Stimulated activated CD4-positive, alpha-beta T cell treated with anti-CD3 and anti-CD28 coated beads, Interleukin-12 subunit alpha, Interleukin-12 subunit beta, amount 100 ng/mL, for 24 hours (primary cell): ENCODE results near the gene GREB1.

Source experiments
- DNase-seq, 2 experiments: peaks; one replicate each; pipeline ENCODE4 v3.0.0-alpha.2; 2020; ENCODE audit warnings: low read depth in 2 of 2

The GREB1 gene

DNA sequence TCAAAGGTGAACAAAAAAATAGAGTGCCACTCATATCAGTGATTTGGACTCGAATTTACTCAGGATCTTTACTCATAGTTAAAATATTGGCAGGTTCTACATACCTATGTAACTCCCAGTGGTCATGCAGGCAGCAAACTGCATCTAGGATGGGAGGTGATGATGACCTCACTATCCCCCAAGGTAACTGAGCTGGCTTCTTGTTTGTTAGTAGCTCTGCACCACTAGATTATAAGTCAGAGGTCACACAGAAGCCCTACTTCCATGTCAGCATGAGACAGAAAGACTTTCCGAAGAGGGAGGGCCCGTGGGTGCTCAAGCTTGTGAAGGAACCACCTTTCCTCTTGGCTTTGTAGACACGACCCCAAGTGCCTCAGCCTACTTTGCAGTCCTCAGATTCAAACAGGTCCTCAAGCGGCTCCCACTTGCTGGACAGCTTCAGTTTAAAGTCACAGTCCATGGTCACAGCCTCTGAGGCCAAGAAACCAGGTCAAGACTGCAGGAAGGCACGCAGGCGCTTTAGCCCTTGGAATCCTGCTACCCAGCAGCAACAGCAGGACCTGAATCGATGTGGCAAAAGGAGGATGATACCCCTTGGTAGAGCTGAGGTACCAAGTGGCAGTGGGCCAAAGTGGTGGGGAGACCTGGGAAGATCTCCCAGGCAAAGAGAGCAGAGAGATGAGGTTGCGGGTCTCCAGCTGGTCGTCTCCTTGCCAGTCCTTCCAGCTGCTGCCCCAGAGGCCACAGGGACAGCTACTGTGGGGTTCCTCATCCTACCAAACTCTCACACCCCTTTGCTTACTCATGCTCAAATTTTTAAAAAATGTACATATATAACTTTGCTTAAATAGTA, 131.9 kb downstream of the GREB1 start:
- no peak for DNase-seq

DNA sequence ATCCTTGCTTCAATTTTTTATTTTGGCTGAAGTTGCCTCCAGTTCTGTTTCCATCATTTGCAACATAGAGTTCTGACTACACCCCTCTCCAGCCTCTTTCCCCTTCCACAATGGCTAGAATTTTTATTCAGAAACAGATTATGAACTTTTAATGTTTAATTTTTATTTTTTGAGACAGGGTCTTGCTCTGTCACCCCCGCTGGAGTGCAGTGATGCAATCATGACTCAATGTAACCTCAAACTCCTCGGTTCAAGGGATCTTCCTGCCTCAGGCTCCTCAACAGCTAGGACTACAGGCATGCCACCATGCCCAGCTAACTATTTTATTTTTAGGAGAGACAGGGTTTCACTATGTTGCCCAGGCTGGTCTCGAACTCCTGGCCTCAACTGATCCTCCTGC, 133.3 kb downstream of the GREB1 start:
- DNase-seq = no peak

DNA sequence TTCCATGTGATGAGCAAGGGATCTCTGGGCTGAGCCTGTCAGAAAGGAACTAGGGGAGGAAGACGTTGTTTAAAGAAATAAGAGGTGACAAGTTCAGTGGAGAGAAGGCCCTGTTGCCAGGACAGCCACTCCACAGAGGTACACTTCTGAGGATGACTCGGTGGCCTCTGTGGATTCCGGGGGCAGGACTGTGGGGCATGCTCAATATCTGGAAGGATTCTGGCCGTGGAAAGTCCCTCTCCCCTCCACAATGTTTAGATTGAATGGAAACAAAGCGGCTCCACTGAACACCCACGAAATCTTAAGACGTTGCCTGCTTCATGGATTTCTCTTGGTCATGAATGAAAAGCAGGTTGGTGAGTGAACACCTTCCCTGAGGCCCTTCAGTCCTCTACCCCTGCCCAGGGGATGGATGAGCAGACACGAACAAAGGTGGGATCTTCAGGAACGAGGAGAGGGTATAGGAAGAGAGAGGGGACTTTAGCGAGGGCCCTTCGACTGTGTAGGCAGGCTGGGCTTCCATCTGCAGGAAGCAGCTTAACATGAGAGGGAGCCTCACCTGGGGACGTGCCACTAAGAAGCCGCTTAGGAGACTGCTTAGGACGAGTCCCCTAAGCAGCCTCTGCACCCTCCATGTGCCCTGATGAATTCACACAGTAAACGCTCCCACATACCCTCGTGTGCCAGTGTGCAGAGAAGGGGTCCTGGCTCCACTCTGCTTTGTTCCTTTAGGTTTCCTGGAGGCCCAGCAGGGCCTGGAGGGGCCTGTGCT, 134.2 kb downstream of the GREB1 start:
- DNase-seq = no peak

DNA sequence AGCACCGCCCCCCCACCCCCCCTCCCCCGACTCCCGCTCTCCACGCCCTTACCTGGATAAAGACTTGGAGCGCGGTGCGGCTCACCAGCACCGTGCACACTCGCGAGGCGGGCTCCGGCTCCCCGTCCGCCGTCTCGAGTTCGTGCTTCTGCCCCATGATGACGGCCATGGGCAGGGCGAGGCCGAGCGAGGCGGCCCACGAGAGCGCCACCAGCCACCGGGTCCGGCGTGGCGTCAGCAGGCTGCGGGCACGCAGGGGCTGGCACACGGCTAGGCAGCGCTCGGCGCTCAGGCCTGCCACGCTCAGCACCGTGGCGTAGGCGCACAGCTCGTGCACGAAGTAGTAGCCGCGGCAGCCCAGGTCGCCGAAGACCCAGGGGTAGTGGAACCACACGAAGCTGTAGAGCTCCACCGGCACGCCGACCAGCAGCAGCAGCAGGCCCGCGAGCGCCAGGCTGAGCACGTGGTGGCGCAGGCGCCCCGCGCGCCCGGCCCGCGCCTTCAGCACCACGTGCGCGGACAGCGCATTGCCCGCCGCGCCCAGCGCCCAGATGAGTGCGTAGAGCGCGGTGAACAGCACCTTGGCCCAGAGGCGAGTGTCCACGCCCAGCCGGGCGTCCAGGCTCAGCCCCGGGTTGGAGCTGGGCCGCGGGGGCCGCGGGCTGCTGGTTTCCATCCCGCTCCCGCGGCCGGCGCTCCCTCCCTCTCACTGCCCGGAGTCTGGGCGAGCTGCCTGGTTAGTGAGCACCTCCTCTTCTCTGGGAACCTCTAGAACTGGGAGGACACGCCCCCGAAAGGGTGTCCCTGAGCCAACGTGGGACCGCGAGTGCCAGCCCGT, 135.8 kb downstream of the GREB1 start, which contains the start of gene NTSR2:
NTSR2 (minus strand) TSS at position 742 of the 838 bp plus-strand sequence; CDS start at position 676, 66 bp downstream.
- DNase-seq = peak in 1 of 2 experiments; percentile 18

DNA sequence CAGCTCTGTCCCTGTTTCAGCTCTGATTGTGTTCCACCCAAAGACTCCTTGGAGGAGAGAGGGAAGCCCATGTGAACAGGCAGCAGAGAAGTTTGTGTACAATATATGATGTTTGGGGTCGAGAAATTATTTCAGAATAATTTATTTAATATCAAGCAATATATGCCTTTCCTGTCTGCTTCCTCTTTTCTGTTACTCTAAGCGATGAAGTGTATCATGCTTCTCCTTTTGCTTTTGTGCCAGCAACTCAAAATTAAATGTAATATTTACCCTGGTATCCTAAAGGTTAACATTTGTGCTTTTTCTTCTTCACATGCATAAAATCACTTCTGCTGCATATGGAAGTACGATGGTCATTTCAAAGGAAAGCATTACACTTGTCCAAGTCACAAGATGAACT, 138.6 kb downstream of the GREB1 start:
- no peak for DNase-seq

DNA sequence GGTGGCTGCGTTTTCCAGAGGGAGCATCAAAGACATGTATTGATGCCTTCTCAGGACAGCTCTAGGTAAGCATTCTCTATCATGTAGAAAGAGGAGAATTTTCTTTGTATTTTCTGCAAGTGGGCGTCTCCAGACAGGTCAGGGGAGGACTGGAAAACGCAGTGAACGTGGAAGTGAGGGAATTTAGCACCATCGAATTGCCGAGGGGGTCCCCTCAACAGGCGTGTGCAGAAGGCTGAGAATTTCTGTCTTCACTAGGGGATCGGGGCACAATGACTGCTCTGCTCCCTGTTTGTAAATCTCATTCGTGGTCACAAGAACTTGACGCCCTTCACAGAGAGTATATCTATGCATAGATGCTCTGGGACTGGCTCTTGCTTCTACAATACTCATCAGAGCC, 141.1 kb downstream of the GREB1 start:
- DNase-seq = no peak

DNA sequence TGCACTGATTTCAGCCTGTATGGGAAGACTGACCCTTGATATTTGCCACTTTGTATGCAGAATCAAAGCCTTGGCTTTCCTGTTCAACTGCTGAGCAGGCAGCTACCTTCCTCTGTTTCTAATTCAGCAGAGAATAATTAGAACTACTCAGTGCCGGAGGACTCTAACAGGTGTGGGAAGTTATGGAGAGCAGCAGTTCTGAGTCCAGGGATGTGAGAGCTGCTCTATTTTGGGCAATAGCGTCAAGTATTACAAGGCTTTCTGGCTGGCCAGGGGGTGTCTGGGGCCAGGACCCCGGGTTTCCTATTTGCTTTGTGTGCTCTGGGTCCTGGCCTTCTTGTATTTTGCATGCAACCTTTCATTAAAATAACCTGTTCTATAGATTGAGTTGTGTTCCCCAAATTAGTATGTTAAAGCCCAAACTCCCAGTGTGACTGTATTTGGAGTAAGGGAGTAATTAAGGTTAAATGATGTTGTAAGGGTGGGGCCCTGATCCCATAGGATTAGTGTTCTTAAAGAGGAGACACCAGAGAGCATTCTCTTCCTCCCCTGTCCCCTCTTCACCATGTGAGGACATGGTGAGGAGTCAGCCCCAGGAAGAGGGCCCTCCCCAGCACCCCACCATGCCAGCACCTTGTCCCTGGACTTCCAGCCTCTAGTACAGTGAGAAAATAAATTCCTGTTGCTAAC, 141.7 kb downstream of the GREB1 start:
- DNase-seq = no peak

DNA sequence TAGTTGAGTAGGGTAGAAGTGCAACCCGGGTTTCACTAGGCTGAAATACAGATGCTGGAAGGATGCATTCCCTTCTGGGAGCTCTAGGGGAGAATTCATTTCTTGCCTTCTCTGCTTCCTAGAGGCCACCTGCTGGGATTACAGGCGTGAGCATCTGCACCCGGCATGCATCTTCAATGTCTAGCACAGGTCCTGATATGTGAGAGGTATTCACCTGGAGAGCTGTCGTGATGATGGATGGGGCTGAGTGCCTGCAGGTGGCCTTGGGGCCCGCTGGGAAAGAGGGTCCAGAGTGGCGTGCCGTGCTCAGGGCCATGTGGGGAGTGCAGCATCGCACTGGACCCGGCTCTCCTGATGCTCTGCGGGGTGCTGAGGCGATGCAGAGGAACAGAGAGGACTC, 142.8 kb downstream of the GREB1 start:
- no peak for DNase-seq

DNA sequence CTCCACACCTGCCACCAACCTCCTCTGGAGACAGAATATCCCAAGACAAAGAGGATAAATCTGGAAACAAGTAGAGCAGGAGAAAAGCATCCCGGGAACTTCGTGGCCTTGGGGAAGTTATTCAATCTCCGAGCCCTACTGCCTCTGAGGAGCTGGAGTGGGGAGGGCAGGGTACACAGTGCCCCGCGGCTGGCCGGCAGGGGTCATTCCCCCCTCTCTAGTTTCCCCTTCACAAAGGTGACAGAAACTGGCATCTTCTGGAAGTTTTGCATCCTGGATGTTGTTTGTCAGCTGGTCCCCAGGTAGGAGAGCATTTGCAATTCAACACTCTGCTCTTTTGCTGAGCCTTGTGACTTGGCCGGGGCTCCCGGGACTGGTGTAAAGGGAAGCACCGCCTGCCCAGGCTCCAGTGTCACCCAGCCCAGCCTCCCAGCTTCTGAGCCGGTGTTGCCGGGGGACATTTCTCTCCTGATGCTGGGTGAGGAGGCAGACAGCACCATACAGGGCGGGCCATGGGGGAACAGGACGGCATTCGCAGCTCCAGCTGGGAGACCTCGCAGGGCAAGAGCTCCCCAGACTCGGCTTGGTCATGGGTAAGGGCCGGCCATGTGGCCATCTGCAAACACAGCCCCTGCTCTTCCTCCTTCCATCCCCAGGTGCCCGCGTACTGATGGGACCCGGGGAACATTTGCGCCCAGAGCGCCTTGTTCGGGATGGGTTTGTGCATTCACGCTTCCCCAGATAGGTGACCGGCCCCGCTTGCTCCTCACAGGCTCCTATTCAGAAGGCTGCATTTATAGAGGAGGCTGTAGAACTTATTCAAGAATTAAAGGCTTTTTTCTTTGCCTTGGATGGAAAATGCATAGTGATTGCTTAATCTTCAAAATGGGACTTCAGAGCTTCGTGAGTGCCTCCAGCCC, 143.6 kb downstream of the GREB1 start:
- DNase-seq = no peak

DNA sequence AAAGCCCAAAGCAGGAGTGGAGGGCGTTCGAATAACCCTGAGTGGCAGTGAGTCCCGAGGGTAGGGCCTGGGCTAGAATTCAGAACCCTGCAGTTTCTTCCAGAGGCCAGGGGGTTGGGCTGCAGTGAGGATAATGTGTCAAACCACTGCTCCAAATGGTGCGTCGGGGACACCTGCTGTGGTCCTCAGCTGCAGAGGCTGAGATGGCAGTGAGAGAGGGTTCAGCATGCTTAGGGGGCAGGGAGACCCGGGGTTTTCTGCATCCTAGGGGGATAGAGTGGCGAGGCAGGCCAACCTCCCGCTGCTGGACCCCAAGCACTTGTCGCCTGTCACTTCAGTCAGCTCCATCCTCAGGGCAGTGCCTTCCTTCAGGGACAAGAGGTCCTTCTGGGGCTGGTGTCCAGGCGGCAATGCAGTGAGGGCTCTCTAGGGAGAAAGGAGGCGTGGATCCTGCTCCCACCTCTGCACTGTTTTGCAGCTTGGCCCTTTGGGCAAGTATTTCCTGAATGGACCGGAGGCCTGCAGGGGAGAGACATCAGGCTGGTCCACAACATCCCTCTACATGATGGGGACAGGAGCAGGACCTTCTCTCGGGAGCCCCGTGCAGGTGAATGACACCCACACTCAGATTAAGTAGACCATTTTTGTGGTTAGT, 144.6 kb downstream of the GREB1 start:
- DNase-seq = no peak

DNA sequence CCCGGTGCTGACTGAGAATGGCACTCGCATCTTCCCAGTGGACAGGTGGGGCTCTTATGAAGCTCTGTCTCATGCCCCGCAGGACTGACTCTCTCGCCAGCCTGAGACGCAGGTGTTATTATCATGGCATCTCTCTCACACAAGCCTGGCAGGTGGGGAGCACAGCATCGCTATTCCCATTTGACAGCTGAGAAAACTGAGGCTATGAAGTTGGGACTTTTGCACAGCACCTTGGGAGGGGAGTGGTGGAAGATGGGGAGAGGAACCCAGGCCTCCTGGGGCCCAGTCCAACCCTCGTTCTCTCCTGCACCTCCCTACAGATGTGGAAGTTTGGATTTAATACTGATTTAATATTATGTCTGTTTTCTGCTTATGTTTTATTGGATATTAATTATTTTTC, 145.2 kb downstream of the GREB1 start:
- DNase-seq = no peak

DNA sequence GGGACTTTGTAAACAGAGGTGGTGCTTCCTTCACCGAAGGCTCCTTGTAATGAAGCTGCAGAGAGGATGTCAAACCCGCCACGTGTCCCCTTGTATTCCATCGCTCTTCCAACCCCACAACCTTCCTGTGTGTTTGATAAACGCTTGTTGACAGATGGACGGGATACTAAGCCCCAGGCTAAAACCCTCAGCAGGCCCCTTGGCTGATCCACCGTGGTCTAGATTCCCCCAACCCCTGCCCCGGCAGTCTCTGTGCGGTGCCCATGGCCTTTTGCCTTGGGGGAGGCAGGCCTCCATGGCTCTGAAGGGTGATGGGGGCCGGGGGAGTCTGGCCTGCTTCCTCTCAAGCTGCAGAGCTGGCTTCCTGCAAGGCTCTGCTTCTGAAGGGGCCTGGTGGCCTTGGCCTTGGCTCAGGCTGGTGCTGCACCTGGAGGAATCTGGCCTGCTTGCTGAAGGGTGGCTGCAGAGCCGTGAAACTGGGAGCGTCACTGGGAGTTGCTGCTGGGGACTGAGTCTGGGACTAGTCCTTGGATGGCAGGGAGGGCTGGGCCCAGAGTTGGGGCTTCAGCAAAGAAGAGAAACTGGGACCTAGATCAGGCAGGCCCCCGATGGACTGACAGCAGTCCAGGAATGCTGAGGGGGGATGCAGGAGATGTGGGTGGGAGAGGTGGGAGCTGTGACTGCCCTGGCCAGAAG, 145.8 kb downstream of the GREB1 start:
- DNase-seq = no peak

DNA sequence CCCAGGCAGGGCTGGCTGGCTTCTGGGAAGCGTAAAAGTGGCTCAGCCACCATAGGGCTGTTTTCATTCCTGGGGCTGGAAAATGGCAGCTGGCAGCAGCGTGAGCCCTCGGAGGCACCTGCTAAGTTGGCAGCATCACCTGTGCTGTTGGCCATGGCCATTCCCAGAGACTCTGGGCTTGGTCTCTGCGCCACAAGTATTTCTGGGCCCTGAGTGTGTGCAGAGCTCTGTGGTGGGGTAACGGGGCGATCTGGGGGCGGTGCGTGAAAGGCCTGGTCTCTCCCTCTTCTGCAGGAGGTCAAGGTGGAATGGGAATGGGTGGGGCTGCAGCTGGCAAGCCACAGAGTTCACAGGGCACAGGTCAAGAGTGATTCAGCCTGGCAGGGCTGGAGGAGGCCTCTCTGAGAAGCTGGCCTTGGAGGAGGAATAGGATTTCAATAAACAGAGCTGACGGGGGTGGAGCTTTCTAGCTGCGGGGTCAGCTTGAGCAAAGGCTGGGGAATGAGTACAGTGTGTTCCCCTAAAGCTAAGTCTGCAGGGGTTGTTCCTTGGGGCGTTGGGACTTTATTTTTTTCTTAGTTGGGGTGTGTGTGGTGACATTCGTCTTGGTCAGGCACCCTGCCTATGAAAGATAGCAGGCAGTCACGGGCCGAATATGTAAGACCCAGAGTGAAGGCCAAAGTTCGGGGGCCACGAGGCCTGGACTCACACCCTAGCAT, 146.5 kb downstream of the GREB1 start:
- DNase-seq = no peak

DNA sequence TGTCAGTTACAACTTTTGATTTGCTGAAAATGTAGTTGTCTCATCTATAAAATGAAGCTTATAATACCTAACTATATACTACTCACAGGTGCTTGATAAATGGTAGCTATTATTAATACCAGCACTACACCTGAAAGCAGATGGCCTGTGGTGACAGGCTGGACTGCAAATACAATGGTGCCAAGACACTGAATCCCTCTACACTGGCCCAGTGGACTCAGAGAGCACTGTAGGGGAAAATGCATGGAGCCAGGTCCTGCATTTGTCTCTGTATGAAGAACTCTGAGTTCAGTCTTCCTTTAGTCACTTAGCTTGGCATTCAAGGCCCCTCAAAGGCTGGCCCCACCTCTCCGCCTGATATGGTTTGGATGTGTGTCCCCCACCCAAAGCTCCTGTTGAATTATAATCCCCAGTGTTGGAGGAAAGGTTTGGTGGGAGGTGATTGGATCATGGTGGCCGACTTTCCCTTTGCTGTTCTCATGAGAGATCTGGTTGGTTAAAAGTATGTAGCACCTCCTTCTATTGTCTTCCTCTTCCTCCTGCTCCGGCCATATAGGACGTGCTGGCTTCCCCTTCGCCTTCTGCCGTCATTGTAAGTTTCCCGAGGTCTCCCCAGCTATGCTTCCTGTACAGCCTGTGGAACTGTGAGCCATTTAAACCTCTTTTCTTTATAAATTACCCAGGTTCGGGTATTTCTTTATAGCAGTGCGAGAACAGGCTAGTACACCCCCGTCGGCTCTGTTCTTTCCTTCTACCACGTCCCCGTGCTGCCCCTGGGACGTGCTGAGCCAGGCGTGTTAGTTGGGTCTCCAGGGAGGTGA, 147.3 kb downstream of the GREB1 start:
- DNase-seq = no peak

DNA sequence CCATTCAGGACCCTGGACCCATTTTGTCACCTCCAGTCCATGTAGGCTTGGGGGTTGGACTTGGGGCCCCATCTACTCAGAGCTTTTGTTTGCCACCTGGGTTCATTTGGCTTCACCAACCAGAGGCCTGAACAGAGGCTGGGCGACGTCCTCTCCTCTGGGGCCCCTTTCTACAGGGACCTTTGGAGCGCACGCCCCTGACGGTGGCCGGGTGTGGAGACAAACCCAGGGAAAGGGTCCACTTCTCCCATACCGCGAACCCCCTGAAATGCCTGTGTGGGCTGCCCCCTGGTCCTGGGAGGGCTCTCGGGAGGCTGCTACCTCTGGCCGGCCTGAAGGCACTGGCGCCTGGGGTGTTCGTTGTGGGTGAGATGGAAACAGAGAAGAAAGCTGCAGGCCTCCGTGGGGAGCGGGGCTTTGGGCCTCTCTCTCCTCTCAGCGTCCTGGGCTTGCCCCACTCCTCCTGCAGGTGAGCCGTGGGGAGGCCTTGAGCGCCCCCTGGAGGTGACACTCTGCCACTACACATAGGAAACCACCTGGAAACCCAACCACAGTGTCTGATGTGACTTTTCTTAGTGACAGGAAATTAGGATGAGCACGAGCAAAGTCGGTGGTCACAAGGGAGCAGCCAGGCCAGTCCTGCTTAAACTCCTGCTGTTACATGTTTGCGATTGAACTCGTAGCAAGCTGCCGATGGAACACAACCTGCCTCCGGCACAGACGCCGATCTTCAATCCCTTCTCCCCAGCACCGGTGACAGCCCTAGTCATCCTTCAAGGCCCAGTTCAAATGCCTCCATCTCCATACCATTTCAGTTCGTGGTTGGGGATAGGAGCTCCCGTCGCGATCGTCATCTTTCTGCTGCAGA, 148.1 kb downstream of the GREB1 start:
- peak; percentile 23 to 58 for DNase-seq

DNA sequence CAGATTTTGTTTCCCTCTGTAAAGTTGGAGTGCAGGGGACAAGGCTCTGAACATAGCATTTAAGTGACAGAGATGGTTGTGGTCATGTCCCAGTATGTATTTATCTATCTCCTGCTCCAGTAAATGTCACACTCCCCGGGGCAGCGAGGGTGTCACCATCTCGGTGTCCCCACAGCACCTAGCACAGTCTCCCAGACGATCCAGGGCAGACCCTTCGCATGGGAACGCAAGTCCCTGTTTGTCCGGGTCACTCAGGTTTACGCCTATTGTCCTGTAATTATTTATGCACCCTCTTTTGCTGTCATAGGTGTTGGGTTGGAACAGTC, 148.7 kb downstream of the GREB1 start:
- DNase-seq = no peak

DNA sequence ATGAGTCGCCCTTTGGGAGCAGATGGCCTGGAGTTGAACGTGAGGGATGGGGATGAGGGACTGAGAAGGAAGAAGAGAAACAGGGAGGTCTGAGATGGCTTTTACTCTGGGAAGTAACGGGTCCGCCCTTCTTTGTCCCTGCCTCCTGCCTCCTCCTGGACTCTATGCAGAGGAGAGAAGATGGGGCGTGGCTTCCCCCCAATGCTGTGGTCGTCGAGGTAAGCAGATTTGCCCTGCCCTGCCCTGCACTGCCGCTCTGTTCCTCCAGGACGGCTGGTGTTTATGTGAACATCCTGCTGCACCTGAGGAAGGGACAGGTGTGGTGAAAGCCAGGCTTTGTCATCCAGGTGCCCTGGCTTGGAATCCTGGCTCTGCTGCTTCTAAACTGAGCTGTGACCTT, 149.6 kb downstream of the GREB1 start:
- no peak for DNase-seq
